ENCODE results near the gene ROPN1. TPM values are rescaled to one million over a fixed set of nuclear protein-coding genes. Genes with fewer than 3 reads are reported as not detected.

Gene ROPN1
- total RNA-seq, 1 donor from 2014 or later = not detected

DNA sequence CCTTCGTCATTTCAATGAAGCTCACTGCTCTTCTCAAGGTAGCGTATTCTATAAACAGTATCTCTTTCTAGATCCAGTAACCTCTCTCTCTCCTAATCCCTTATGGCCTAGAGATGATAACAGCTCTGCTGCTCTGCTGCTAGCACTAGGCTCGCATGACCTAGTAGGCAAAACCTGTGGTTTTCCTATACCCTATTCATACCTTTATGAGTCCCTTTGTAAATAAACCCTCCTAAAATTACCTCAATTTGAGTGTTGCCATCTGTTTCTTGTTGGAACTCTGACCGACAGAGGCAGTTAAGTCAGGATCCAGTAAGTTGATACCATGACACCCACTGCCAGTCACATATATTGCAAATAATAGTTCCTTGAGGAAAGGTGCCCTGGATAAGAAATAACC, 38.2 kb downstream of the ROPN1 start:
- Histone ChIP-seq H3K36me3 (peaks cover 8% of the 10 kb centered on the region), H3K9me3 (ENCODE audit: low read depth) (no peaks in the 10 kb centered on the region), H3K27ac (no peak overlapping the region), H3K4me1 (peaks cover 7% of the 10 kb centered on the region), H3F3A (ENCODE audit: low read depth) (no peaks in the 10 kb centered on the region), H3K4me3 (no peak overlapping the region), H3K4me2 (no peak overlapping the region), H3K27me3 (no peaks in the 10 kb centered on the region), H2AFZ (replicated peaks) (no peak overlapping the region), H3K79me2 (ENCODE audit: low read depth) (peaks cover 30% of the 10 kb centered on the region), H4K20me1 (ENCODE audit: low read depth) (peaks cover 12% of the 10 kb centered on the region), H3K9ac (no peak overlapping the region)
- no peak for TF ChIP-seq EZH2phosphoT487 (IDR thresholded peaks at IDR 0.05)
- H3K36me3 Mint-ChIP-seq = peaks cover 35% of the 10 kb centered on the region
- no peak overlapping the region for H3K27ac Mint-ChIP-seq
- H3K27me3 Mint-ChIP-seq (ENCODE audit: insufficient read depth, low read depth) = no peaks in the 10 kb centered on the region
- DNase-seq (ENCODE audit: low spot score) = no peak
- H3K4me3 Mint-ChIP-seq = no peak overlapping the region
- peaks cover 9% of the 10 kb centered on the region for H3K4me1 Mint-ChIP-seq
- no peaks in the 10 kb centered on the region for H3K9me3 Mint-ChIP-seq

DNA sequence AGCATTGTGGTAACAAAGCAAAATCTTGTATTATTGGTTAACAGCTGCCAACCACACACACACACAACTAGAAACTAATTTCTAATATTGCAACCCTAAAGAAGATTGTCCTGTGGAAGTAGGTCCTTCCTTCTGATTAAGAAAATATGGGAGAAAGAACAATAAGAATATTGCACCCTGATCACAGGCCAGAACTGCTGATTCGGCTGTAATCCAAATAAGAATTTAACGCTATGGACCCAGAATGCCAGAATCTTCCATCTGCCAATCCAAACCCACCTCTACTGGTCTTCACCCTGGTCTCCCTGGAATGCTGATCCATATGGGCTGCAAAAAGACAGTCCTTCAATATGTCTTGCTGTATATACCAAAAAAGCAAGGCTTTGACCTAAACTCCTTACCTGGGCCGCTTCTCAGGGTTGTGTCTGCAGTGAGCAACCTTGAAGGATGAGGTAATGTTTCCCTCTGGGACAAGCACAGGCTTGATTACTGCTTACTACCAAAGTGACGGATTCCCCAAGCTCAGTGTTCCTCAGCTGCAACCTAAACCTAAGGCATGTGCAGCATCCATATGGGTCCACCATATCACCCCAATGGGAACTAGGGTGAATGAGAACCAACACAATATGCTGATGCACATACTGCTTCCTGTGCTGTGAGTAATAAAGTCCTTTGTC, 38.9 kb downstream of the ROPN1 start:
- Mint-ChIP-seq H3K4me1 (peaks cover 3% of the 10 kb centered on the region), H3K36me3 (peaks cover 37% of the 10 kb centered on the region), H3K27ac (no peak overlapping the region), H3K4me3 (no peak overlapping the region), H3K9me3 (no peaks in the 10 kb centered on the region), H3K27me3 (ENCODE audit: insufficient read depth, low read depth) (no peaks in the 10 kb centered on the region)
- H3K9me3 ChIP-seq (ENCODE audit: low read depth) = no peaks in the 10 kb centered on the region
- H3F3A ChIP-seq (ENCODE audit: low read depth) = no peaks in the 10 kb centered on the region
- peaks cover 9% of the 10 kb centered on the region for H4K20me1 ChIP-seq (ENCODE audit: low read depth)
- no peak overlapping the region for H3K4me2 ChIP-seq
- H3K9ac ChIP-seq = no peak overlapping the region
- peaks cover 23% of the 10 kb centered on the region for H3K79me2 ChIP-seq (ENCODE audit: low read depth)
- H3K36me3 ChIP-seq = peaks cover 8% of the 10 kb centered on the region
- no peak overlapping the region for H3K4me3 ChIP-seq
- no peak for TF ChIP-seq EZH2phosphoT487 (IDR thresholded peaks at IDR 0.05)
- H3K4me1 ChIP-seq = no peaks in the 10 kb centered on the region
- H2AFZ ChIP-seq (replicated peaks) = no peak overlapping the region
- H3K27me3 ChIP-seq = no peaks in the 10 kb centered on the region
- no peak overlapping the region for H3K27ac ChIP-seq
- DNase-seq (ENCODE audit: low spot score) = no peak

GRCh38 chr3:123951522-123952447, 40.1 kb downstream of the ROPN1 start:
- Histone ChIP-seq H3K4me2 (no peak overlapping the region), H3K4me1 (no peaks in the 10 kb centered on the region), H3K4me3 (no peak overlapping the region), H4K20me1 (ENCODE audit: low read depth) (peaks cover 6% of the 10 kb centered on the region), H3K27ac (peak overlapping the region; percentile 3), H3F3A (ENCODE audit: low read depth) (peaks cover 4% of the 10 kb centered on the region), H3K36me3 (peaks cover 14% of the 10 kb centered on the region), H3K79me2 (ENCODE audit: low read depth) (peaks cover 11% of the 10 kb centered on the region), H2AFZ (replicated peaks) (no peak overlapping the region), H3K27me3 (no peaks in the 10 kb centered on the region), H3K9ac (no peak overlapping the region), H3K9me3 (ENCODE audit: low read depth) (no peaks in the 10 kb centered on the region)
- Mint-ChIP-seq H3K4me3 (no peak overlapping the region), H3K36me3 (peaks cover 38% of the 10 kb centered on the region), H3K9me3 (no peaks in the 10 kb centered on the region), H3K27me3 (ENCODE audit: insufficient read depth, low read depth) (no peaks in the 10 kb centered on the region), H3K4me1 (no peaks in the 10 kb centered on the region), H3K27ac (no peak overlapping the region)
- TF ChIP-seq EZH2 (IDR thresholded peaks at IDR 0.05) (no peak), EZH2phosphoT487 (IDR thresholded peaks at IDR 0.05) (no peak), CTCF (IDR thresholded peaks at IDR 0.05) (no peak)
- no peak for DNase-seq (ENCODE audit: low spot score)

- Mint-ChIP-seq H3K27me3 (ENCODE audit: insufficient read depth, low read depth) (no peaks in the 10 kb centered on the region), H3K4me1 (no peaks in the 10 kb centered on the region), H3K9me3 (no peaks in the 10 kb centered on the region), H3K36me3 (peaks cover 43% of the 10 kb centered on the region), H3K4me3 (no peak overlapping the region), H3K27ac (no peak overlapping the region)
- H2AFZ ChIP-seq (replicated peaks) = no peak overlapping the region
- H4K20me1 ChIP-seq (ENCODE audit: low read depth) = peaks cover 6% of the 10 kb centered on the region
- H3K79me2 ChIP-seq (ENCODE audit: low read depth) = no peaks in the 10 kb centered on the region
- H3K4me2 ChIP-seq = no peak overlapping the region
- no peak for DNase-seq (ENCODE audit: low spot score)
- H3K4me3 ChIP-seq = no peak overlapping the region
- no peak overlapping the region for H3K9ac ChIP-seq
- no peaks in the 10 kb centered on the region for H3K4me1 ChIP-seq
- peaks cover 7% of the 10 kb centered on the region for H3F3A ChIP-seq (ENCODE audit: low read depth)
- peaks cover 22% of the 10 kb centered on the region for H3K36me3 ChIP-seq
- TF ChIP-seq EZH2 (IDR thresholded peaks at IDR 0.05) = no peak
- TF ChIP-seq EZH2phosphoT487 (IDR thresholded peaks at IDR 0.05) = no peak
- TF ChIP-seq CTCF (IDR thresholded peaks at IDR 0.05) = no peak
- H3K9me3 ChIP-seq (ENCODE audit: low read depth) = no peaks in the 10 kb centered on the region
- no peak overlapping the region for H3K27ac ChIP-seq
- no peaks in the 10 kb centered on the region for H3K27me3 ChIP-seq
Measured at GRCh38 chr3:123949641-123950040, 42.3 kb downstream of the ROPN1 start.

All from neural progenitor cell (in vitro differentiated cells).